Tibial artery (tissue), 4 donors: ENCODE data around the gene PRR5L.
A peak's percentile ranks its signal among the peaks of the same experiment; 100 is the strongest.

Source experiments
- DNase-seq, 2 donors: peaks; one replicate each; pipeline ENCODE4 v3.0.0-alpha.2; 2019
- H3K27ac ChIP-seq, 2 donors: fragments of 200-600 bp; sonication (generic) in 1 of 2; 1 replicate in 1 of 2; 2 replicates in 1 of 2; pipeline ENCODE4 v1.5.1; 2018 to 2019; ENCODE audit warnings: mild to moderate bottlenecking in 1 of 2
- H3K27me3 ChIP-seq, 2 donors: fragments of 200-600 bp; sonication (generic) in 1 of 2; one replicate each; pipeline versions ENCODE4 v1.5.1 to v1.6.0; 2016 to 2019
- H3K36me3 ChIP-seq, 3 donors: fragments of 200-600 bp; sonication (generic) in 2 of 3; one replicate each; pipeline ENCODE4 v1.5.1; 2016 to 2019; ENCODE audit warnings: mild to moderate bottlenecking in 2 of 3
- H3K4me1 ChIP-seq, 4 donors: fragments of 200-600 bp; sonication (generic) in 2 of 4; 1 replicate in 3 of 4; 2 replicates in 1 of 4; pipeline ENCODE4 v1.5.1; 2016 to 2019
- H3K4me3 ChIP-seq, 2 donors: fragments of 200-600 bp; sonication (generic) in 1 of 2; 1 replicate in 1 of 2; 2 replicates in 1 of 2; pipeline ENCODE4 v1.5.1; 2018 to 2019; ENCODE audit warnings: mild to moderate bottlenecking in 2 of 2
- H3K9me3 ChIP-seq, 3 donors: fragments of 200-600 bp; sonication (generic) in 1 of 3; one replicate each; pipeline ENCODE4 v1.5.1; 2016 to 2019
- CTCF ChIP-seq, 2 experiments: fragments of 200-600 bp in 1 of 2; fragments of 450-650 bp in 1 of 2; IDR thresholded peaks; one replicate each; pipeline ENCODE4 v1.5.1; 2017 to 2019; ENCODE audit warnings: antibody characterized with exemption in 2 of 2, mild to moderate bottlenecking in 1 of 2, moderate library complexity in 1 of 2
- intact Hi-C: fragments of 100-400 bp; cut with DNase I; formaldehyde crosslinking; loops from one replicate; pipeline ENCODE4 v1.15.0; 2023; ENCODE audit warnings: low total_unique reads

PRR5L gene

GRCh38 chr11:36405585-36406367 is 109.7 kb downstream of the PRR5L start:
- Histone ChIP-seq H3K9me3 (no peaks in the 10 kb centered on the region), H3K27me3 (no peaks in the 10 kb centered on the region), H3K4me1 (no peaks in the 10 kb centered on the region), H3K36me3 (no peaks in the 10 kb centered on the region), H3K4me3 (no peak overlapping the region), H3K27ac (no peak overlapping the region)
- no peak for DNase-seq
- TF ChIP-seq CTCF (IDR thresholded peaks at IDR 0.05), result no peak
- intact Hi-C loops, result no loop called here

- peaks cover 0 to 3% (median 0%) of the 10 kb centered on the region in 4 donors for H3K4me1 ChIP-seq
- intact Hi-C loops, result no loop called here
- H3K36me3 ChIP-seq, result no peaks in the 10 kb centered on the region
- DNase-seq, result no peak
- H3K9me3 ChIP-seq, result no peaks in the 10 kb centered on the region
- H3K27ac ChIP-seq, result no peak overlapping the region
- no peak overlapping the region for H3K4me3 ChIP-seq
- no peak for TF ChIP-seq CTCF (IDR thresholded peaks at IDR 0.05)
- H3K27me3 ChIP-seq, result no peaks in the 10 kb centered on the region
These were observed 111.3 kb downstream of the PRR5L start for GRCh38 chr11:36407356-36407755.

- Histone ChIP-seq H3K36me3 (no peaks in the 10 kb centered on the region), H3K4me1 (peaks cover 0 to 3% (median 0%) of the 10 kb centered on the region in 4 donors), H3K27me3 (no peaks in the 10 kb centered on the region), H3K4me3 (no peak overlapping the region), H3K27ac (no peak overlapping the region), H3K9me3 (no peaks in the 10 kb centered on the region)
- no peak for DNase-seq
- intact Hi-C loops, result no loop called here
- no peak for TF ChIP-seq CTCF (IDR thresholded peaks at IDR 0.05)
These were observed 112.5 kb downstream of the PRR5L start for GRCh38 chr11:36408498-36409136.

- no peaks in the 10 kb centered on the region for H3K36me3 ChIP-seq
- no peak for DNase-seq
- H3K9me3 ChIP-seq, result no peaks in the 10 kb centered on the region
- no peak overlapping the region for H3K4me3 ChIP-seq
- no peak for TF ChIP-seq CTCF (IDR thresholded peaks at IDR 0.05)
- no peaks in the 10 kb centered on the region for H3K27me3 ChIP-seq
- intact Hi-C loops, result no loop called here
- no peak overlapping the region for H3K27ac ChIP-seq
- peaks cover 0 to 3% (median 0%) of the 10 kb centered on the region in 4 donors for H3K4me1 ChIP-seq
These were observed 113.2 kb downstream of the PRR5L start for GRCh38 chr11:36409152-36409816.

- Histone ChIP-seq H3K4me3 (no peak overlapping the region), H3K27me3 (no peaks in the 10 kb centered on the region), H3K9me3 (no peaks in the 10 kb centered on the region), H3K27ac (no peak overlapping the region), H3K4me1 (peaks cover 0 to 3% (median 0%) of the 10 kb centered on the region in 4 donors), H3K36me3 (no peaks in the 10 kb centered on the region)
- no peak for TF ChIP-seq CTCF (IDR thresholded peaks at IDR 0.05)
- DNase-seq, result peak in 1 of 2 donors; percentile 39
- intact Hi-C loops, result no loop called here
These were observed 115.1 kb downstream of the PRR5L start for GRCh38 chr11:36411202-36411640.
